ENCODE measurements around the gene ZBTB49. TPM values are rescaled to one million over a fixed set of nuclear protein-coding genes. Genes with fewer than 3 reads are reported as not detected.

Gene ZBTB49
- total and polyA plus RNA-seq, 2 of the 13 experiments (the other 11 are each of a cell fraction or from before 2014, with no cell fraction given), result 3.3 to 4.3 TPM

DNA sequence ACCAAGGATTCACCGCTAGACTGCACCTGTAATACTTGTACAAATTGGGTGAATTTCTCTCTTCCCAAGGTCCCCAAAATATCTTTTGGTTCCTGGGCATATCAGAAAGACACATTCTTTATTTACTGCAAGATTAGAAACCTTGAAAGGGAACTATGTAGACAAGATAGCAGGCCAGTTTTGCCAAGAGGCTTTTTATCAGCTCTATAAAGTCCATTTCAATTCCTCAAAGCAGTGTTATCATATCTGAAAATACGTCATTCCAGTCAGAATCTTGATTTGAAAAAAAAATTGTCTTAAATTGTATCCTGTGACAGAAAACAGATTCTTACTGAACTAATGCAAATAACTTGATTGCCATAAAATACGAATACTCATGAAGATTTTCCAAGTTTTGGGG is 59.8 kb downstream of the ZBTB49 start (continued):
- TF ChIP-seq SMYD3 (CRISPR knock-in tag; IDR thresholded peaks at IDR 0.05) (no peak), ERF (CRISPR knock-in tag; IDR thresholded peaks at IDR 0.05) (no peak), ZNF30 (CRISPR knock-in tag; IDR thresholded peaks at IDR 0.05) (no peak), SOX5 (CRISPR knock-in tag; IDR thresholded peaks at IDR 0.05; ENCODE audit: borderline replicate concordance) (no peak), FOXK2 (IDR thresholded peaks at IDR 0.05) (no peak), RELA (CRISPR knock-in tag; IDR thresholded peaks at IDR 0.05) (no peak)
- TF ChIP-seq, protein P1, sequence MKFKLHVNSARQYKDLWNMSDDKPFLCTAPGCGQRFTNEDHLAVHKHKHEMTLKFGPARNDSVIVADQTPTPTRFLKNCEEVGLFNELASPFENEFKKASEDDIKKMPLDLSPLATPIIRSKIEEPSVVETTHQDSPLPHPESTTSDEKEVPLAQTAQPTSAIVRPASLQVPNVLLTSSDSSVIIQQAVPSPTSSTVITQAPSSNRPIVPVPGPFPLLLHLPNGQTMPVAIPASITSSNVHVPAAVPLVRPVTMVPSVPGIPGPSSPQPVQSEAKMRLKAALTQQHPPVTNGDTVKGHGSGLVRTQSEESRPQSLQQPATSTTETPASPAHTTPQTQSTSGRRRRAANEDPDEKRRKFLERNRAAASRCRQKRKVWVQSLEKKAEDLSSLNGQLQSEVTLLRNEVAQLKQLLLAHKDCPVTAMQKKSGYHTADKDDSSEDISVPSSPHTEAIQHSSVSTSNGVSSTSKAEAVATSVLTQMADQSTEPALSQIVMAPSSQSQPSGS (CRISPR knock-in tag; IDR thresholded peaks at IDR 0.05), result no peak

GRCh38 chr4:4350909-4351308 is 60.9 kb downstream of the ZBTB49 start:
- TF ChIP-seq, protein P2, sequence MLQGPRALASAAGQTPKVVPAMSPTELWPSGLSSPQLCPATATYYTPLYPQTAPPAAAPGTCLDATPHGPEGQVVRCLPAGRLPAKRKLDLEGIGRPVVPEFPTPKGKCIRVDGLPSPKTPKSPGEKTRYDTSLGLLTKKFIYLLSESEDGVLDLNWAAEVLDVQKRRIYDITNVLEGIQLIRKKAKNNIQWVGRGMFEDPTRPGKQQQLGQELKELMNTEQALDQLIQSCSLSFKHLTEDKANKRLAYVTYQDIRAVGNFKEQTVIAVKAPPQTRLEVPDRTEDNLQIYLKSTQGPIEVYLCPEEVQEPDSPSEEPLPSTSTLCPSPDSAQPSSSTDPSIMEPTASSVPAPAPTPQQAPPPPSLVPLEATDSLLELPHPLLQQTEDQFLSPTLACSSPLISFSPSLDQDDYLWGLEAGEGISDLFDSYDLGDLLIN (CRISPR knock-in tag; IDR thresholded peaks at IDR 0.05; ENCODE audit: borderline replicate concordance), result no peak
- TF ChIP-seq ZSCAN31 (CRISPR knock-in tag; IDR thresholded peaks at IDR 0.05; ENCODE audit: low read depth), result no peak
- TF ChIP-seq HOXA5 (CRISPR knock-in tag; IDR thresholded peaks at IDR 0.05), result no peak
- TF ChIP-seq ZIK1 (CRISPR knock-in tag; IDR thresholded peaks at IDR 0.05; ENCODE audit: borderline replicate concordance, low read depth), result no peak
- TF ChIP-seq ZNF788 (CRISPR knock-in tag; IDR thresholded peaks at IDR 0.05; ENCODE audit: borderline replicate concordance), result no peak
- TF ChIP-seq SATB2 (CRISPR knock-in tag; IDR thresholded peaks at IDR 0.05), result no peak
- no peak for TF ChIP-seq ZFP62 (CRISPR knock-in tag; IDR thresholded peaks at IDR 0.05)
- TF ChIP-seq HNF4A (CRISPR knock-in tag; IDR thresholded peaks at IDR 0.05), result no peak
- Histone ChIP-seq H3K4me1 (ENCODE audit: insufficient read depth, low read length) (peaks cover 6% of the 10 kb centered on the region; the same call in 1 of the 2 replicates), H3K9ac (ENCODE audit: insufficient read depth, low read depth, low read length) (no peak overlapping the region), H2AFZ (ENCODE audit: low read length) (no peak overlapping the region), H3K9me3 (ENCODE audit: low read length) (no peaks in the 10 kb centered on the region), H3K27ac (ENCODE audit: extremely low read length, insufficient read depth, low read length) (no peak overlapping the region), H3K79me2 (ENCODE audit: insufficient read depth, low read length) (no peaks in the 10 kb centered on the region), H3K4me3 (replicated peaks in 1 of 3; ENCODE audit: insufficient read depth in 1 of 3, low read depth in 2 of 3, low read length in 3 of 3) (no peak overlapping the region), H3K36me3 (replicated peaks in 1 of 2; ENCODE audit: control insufficient read depth in 1 of 2, insufficient read depth in 2 of 2, low read length in 2 of 2) (no peaks in the 10 kb centered on the region), H3K27me3 (ENCODE audit: control insufficient read depth in 1 of 2, insufficient read depth in 2 of 2, low read length in 2 of 2) (peaks cover 1 to 9% of the 10 kb centered on the region in 2 experiments; a peak in 1 of 5 replicates), H3K4me2 (ENCODE audit: low read depth, low read length) (no peak overlapping the region), H4K20me1 (ENCODE audit: insufficient read depth, low read length) (no peaks in the 10 kb centered on the region; the same call in 1 of the 2 replicates)
- ATAC-seq, result no peak
- WGBS (ENCODE audit: low lambda C conversion rate), result 35% methylated on average over 4 of the region's 4 CpGs
- in situ Hi-C loops (cut with HindIII; ENCODE audit: extremely low pct_ligation_motif_present, low pct_unique_long_range_greater_than_20kb) (no loop called here), intact Hi-C loops (cut with micrococcal nuclease; ENCODE audit: unreplicated experiment) (no loop called here)
- POLR2A ChIA-PET, result no interaction called here
- CTCF ChIA-PET (ENCODE audit: low intra/inter-chr PET ratio, low total read pairs), result no interaction called here
- no peak for FAIRE-seq
- BruUV-seq (replicated peaks), result no TSS peak
- no peak for DNase-seq (ENCODE audit: low spot score)
